Right atrium auricular region (tissue), 2 donors: Measurements from ENCODE around the gene MED25. TPM values are rescaled to one million over a fixed set of nuclear protein-coding genes. Genes with fewer than 3 reads are reported as not detected.

Experiments
- DNase-seq: peaks from one replicate; pipeline ENCODE4 v3.0.0-alpha.2; 2019; ENCODE audit warnings: low spot score
- H3K27ac ChIP-seq, 2 donors: fragments of 200-600 bp; sonication (generic); 1 replicate in 1 of 2; 2 replicates in 1 of 2; pipeline ENCODE4 v1.5.1; 2016 to 2019
- H3K27me3 ChIP-seq, 2 donors: fragments of 200-600 bp; sonication (generic); one replicate each; pipeline versions ENCODE4 v1.5.1 to v1.6.0; 2017 to 2019
- H3K36me3 ChIP-seq: fragments of 200-600 bp; sonication (generic); one replicate; pipeline ENCODE4 v1.5.1; 2016
- H3K4me1 ChIP-seq, 2 donors: fragments of 200-600 bp; sonication (generic); one replicate each; pipeline versions ENCODE4 v1.5.1 to v1.6.0; 2017 to 2019
- H3K4me3 ChIP-seq, 2 donors: fragments of 200-600 bp; sonication (generic); 1 replicate in 1 of 2; 2 replicates in 1 of 2; pipeline ENCODE4 v1.5.1; 2017 to 2019; ENCODE audit warnings: mild to moderate bottlenecking in 1 of 2, moderate library complexity in 1 of 2
- H3K9me3 ChIP-seq, 2 donors: fragments of 200-600 bp; sonication (generic); one replicate each; pipeline ENCODE4 v1.5.1; 2019
- total RNA-seq, 2 donors: library from RNA; depleted of rRNA; stranded (reverse); fragments of >200 nt; gene quantifications; one replicate each; pipeline ENCODE4 v1.1.0, GENCODE V29; 2016
- TF ChIP-seq, protein P1 (sequence below), 2 donors: fragments of 200-600 bp; sonication (generic); IDR thresholded peaks; one replicate each; pipeline ENCODE4 v1.5.1; 2019; ENCODE audit warnings: antibody characterized with exemption in 2 of 2

Gene MED25
- total RNA-seq, 2 donors from 2014 or later = 31.1 to 54.0 TPM

DNA sequence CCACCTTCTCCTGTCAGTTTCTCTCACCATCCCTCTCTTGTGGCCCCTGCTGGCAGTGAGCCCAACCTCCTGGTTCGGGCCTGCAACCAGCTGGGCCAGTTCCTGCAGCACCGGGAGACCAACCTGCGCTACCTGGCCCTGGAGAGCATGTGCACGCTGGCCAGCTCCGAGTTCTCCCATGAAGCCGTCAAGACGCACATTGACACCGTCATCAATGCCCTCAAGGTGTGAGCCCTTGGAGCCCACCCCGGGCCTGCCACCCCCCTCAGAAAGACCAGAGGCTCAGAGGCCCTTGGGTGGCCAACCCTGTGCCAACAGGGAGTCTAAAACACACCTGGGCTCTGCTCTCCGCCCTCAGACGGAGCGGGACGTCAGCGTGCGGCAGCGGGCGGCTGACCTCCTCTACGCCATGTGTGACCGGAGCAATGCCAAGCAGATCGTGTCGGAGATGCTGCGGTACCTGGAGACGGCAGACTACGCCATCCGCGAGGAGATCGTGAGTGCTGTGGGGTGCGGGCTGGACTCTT lies 18.8 kb upstream of the MED25 start:
- H3K9me3 ChIP-seq = no peaks in the 10 kb centered on the region
- DNase-seq = no peak
- no peak overlapping the region for H3K27ac ChIP-seq
- H3K27me3 ChIP-seq = no peaks in the 10 kb centered on the region
- TF ChIP-seq, protein P1, sequence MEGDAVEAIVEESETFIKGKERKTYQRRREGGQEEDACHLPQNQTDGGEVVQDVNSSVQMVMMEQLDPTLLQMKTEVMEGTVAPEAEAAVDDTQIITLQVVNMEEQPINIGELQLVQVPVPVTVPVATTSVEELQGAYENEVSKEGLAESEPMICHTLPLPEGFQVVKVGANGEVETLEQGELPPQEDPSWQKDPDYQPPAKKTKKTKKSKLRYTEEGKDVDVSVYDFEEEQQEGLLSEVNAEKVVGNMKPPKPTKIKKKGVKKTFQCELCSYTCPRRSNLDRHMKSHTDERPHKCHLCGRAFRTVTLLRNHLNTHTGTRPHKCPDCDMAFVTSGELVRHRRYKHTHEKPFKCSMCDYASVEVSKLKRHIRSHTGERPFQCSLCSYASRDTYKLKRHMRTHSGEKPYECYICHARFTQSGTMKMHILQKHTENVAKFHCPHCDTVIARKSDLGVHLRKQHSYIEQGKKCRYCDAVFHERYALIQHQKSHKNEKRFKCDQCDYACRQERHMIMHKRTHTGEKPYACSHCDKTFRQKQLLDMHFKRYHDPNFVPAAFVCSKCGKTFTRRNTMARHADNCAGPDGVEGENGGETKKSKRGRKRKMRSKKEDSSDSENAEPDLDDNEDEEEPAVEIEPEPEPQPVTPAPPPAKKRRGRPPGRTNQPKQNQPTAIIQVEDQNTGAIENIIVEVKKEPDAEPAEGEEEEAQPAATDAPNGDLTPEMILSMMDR (IDR thresholded peaks at IDR 0.05) = no peak
- peaks cover 86% of the 10 kb centered on the region for H3K36me3 ChIP-seq
- H3K4me1 ChIP-seq = peaks cover 0 to 12% of the 10 kb centered on the region in 2 donors
- no peak overlapping the region for H3K4me3 ChIP-seq

DNA sequence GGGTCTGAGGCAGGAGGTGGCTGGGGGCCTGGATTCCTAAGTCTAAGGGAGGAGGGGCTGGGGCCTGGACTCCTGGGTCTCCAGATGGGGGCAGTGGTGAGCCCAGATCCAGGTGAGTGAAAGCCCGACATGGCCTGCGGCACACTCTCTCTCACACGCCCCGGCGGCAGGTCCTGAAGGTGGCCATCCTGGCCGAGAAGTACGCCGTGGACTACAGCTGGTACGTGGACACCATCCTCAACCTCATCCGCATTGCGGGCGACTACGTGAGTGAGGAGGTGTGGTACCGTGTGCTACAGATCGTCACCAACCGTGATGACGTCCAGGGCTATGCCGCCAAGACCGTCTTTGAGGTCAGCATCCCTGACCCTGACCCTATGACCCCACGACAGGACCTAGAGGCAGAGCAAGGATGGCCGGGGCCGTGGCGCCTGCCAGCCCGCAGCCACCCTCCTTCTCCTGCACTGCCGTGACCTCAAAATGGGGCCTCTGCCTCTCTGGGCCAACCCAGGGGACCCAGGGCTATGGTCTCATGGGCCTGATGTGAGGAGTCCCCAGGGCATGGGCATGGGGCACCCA lies 18.2 kb upstream of the MED25 start:
- H3K36me3 ChIP-seq = peaks cover 82% of the 10 kb centered on the region
- peaks cover 0 to 12% of the 10 kb centered on the region in 2 donors for H3K4me1 ChIP-seq
- H3K27me3 ChIP-seq = no peaks in the 10 kb centered on the region
- no peak overlapping the region for H3K4me3 ChIP-seq
- H3K27ac ChIP-seq = no peak overlapping the region
- no peaks in the 10 kb centered on the region for H3K9me3 ChIP-seq
- TF ChIP-seq, protein P1 (IDR thresholded peaks at IDR 0.05) = no peak
- DNase-seq = no peak

DNA sequence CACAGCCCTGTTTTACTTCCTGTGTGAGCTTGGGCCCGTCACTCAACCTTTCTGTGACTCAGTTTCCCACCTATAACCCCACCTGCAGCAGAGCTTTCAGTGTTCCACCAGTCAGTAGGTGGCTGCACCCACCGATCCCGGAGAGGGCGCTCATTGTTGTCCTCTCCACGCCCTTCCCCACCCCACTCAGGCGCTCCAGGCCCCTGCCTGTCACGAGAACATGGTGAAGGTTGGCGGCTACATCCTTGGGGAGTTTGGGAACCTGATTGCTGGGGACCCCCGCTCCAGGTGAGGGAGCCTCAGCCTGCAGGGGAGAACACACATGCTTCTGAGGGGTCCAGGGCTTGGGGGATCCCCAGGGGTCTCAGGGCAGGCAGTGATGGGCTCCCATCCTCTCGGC lies 17.3 kb upstream of the MED25 start:
- no peaks in the 10 kb centered on the region for H3K27me3 ChIP-seq
- TF ChIP-seq, protein P1 (IDR thresholded peaks at IDR 0.05) = no peak
- H3K27ac ChIP-seq = no peak overlapping the region
- no peaks in the 10 kb centered on the region for H3K9me3 ChIP-seq
- H3K36me3 ChIP-seq = peaks cover 80% of the 10 kb centered on the region
- H3K4me1 ChIP-seq = peaks cover 0 to 12% of the 10 kb centered on the region in 2 donors
- H3K4me3 ChIP-seq = no peak overlapping the region
- no peak for DNase-seq

DNA sequence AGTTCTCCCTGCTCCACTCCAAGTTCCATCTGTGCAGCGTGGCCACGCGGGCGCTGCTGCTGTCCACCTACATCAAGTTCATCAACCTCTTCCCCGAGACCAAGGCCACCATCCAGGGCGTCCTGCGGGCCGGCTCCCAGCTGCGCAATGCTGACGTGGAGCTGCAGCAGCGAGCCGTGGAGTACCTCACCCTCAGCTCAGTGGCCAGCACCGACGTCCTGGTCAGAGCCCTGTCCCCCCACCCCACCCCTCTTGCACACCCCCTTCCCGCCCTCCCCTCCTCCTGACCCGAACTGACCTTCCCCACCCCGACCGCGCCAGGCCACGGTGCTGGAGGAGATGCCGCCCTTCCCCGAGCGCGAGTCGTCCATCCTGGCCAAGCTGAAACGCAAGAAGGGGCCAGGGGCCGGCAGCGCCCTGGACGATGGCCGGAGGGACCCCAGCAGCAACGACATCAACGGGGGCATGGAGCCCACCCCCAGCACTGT lies 16.6 kb upstream of the MED25 start:
- Histone ChIP-seq H3K4me3 (peak overlapping the region; percentile 28 to 46), H3K4me1 (peaks cover 0 to 12% of the 10 kb centered on the region in 2 donors), H3K27me3 (no peaks in the 10 kb centered on the region), H3K9me3 (no peaks in the 10 kb centered on the region), H3K27ac (peak overlapping the region; percentile 63 to 70), H3K36me3 (peaks cover 80% of the 10 kb centered on the region)
- TF ChIP-seq, protein P1 (IDR thresholded peaks at IDR 0.05) = no peak
- no peak for DNase-seq

DNA sequence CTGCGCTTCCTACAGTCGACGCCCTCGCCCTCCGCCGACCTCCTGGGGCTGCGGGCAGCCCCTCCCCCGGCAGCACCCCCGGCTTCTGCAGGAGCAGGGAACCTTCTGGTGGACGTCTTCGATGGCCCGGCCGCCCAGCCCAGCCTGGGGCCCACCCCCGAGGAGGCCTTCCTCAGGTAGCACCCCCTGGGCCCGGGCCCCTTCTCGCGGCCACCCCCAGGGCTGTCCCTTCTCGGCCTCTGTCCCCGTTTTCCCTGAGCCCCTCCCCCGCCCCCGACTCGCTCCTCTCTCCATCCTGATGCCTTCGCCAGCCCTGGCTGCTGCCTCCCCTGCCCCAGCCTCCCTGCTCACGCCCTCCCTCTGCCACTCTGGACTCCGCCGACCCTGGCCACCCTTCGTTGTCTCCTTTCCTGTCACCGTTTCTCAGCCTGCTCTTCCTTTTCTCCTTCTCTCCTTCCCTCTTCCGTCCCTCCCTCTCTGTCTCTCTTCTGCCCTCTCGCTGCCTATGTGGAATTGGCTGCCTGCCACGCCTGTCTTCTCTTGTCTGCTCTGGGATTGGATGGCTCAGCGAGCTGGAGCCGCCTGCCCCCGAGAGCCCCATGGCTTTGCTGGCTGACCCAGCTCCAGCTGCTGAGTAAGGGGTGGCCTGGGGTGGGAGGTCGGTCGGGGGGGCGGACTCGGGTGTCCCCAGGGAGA lies 16.0 kb upstream of the MED25 start:
- H3K4me3 ChIP-seq = peak overlapping the region; percentile 28 to 46
- no peaks in the 10 kb centered on the region for H3K27me3 ChIP-seq
- no peaks in the 10 kb centered on the region for H3K9me3 ChIP-seq
- H3K27ac ChIP-seq = peak overlapping the region; percentile 63 to 70
- peaks cover 79% of the 10 kb centered on the region for H3K36me3 ChIP-seq
- peak; percentile 95 for DNase-seq
- TF ChIP-seq, protein P1 (IDR thresholded peaks at IDR 0.05) = peak; percentile 12 to 61
- H3K4me1 ChIP-seq = peaks cover 0 to 12% of the 10 kb centered on the region in 2 donors
